GM21825 (cell line): Measurements from ENCODE around the gene KDM4F.
A peak's percentile ranks its signal among the peaks of the same experiment; 100 is the strongest.
"Not testable (repeated sequence)": the region's sequence is repeated elsewhere in the genome, so short reads cannot be mapped to it uniquely, and the experiment has no call there.

Experiments used
- ATAC-seq: cut with Tn5 transposase; IDR thresholded peaks from one replicate; pipeline ENCODE4 v1.9.1; 2021; ENCODE audit warnings: mild to moderate bottlenecking, moderate library complexity; ENCODE audit not compliant: unreplicated experiment

Gene KDM4F

GRCh38 chr11:95049122-95049521 lies at the start of gene KDM4F:
Gene KDM4F (plus strand): TSS chr11:95049422.
- not testable (repeated sequence) for ATAC-seq

- ATAC-seq: no peak
Measured at GRCh38 chr11:95003716-95004115, 45.5 kb upstream of the KDM4F start.

- no peak for ATAC-seq
Measured at GRCh38 chr11:95005642-95006041, 43.6 kb upstream of the KDM4F start.

GRCh38 chr11:95011376-95011775 lies 37.8 kb upstream of the KDM4F start:
- no peak for ATAC-seq

- ATAC-seq: no peak
Measured at GRCh38 chr11:95014184-95014821, 34.9 kb upstream of the KDM4F start.

GRCh38 chr11:95016139-95016538 lies 33.1 kb upstream of the KDM4F start:
- no peak for ATAC-seq

GRCh38 chr11:95021468-95021867 lies 27.8 kb upstream of the KDM4F start:
- ATAC-seq: not testable (repeated sequence)

- ATAC-seq: no peak
Measured at GRCh38 chr11:95024958-95025357, 24.3 kb upstream of the KDM4F start, which contains the start of gene KDM4E. Gene KDM4E (plus strand): TSS chr11:95025258. CDS start chr11:95025558, 300 bp downstream.

GRCh38 chr11:95025594-95025993 lies 23.6 kb upstream of the KDM4F start:
- ATAC-seq: not testable (repeated sequence)

GRCh38 chr11:95028357-95028756 lies 20.9 kb upstream of the KDM4F start:
- ATAC-seq: no peak

- no peak for ATAC-seq
Measured at GRCh38 chr11:95033051-95033450, 16.2 kb upstream of the KDM4F start.

GRCh38 chr11:95035316-95035715 lies 13.9 kb upstream of the KDM4F start:
- no peak for ATAC-seq

GRCh38 chr11:95037356-95038035 lies 11.7 kb upstream of the KDM4F start:
- not testable (repeated sequence) for ATAC-seq

GRCh38 chr11:95042239-95042638 lies 7.0 kb upstream of the KDM4F start:
- ATAC-seq: no peak

GRCh38 chr11:95042906-95043305 lies 6.3 kb upstream of the KDM4F start:
- no peak for ATAC-seq

GRCh38 chr11:95044010-95044409 lies 5.2 kb upstream of the KDM4F start:
- no peak for ATAC-seq

- no peak for ATAC-seq
Measured at GRCh38 chr11:95045812-95046211, 3.4 kb upstream of the KDM4F start.

GRCh38 chr11:95050595-95051202 lies 1.5 kb downstream of the KDM4F start:
- no peak for ATAC-seq

- ATAC-seq: no peak
Measured at GRCh38 chr11:95054356-95054755, 5.1 kb downstream of the KDM4F start.

- ATAC-seq: peak; percentile 95
Measured at GRCh38 chr11:95055283-95055897, 6.2 kb downstream of the KDM4F start.

GRCh38 chr11:95057959-95058358 lies 8.7 kb downstream of the KDM4F start:
- ATAC-seq: no peak

GRCh38 chr11:95058621-95059020 lies 9.4 kb downstream of the KDM4F start:
- ATAC-seq: no peak
